ENCODE data around the gene PHF11. TPM values are rescaled to one million over a fixed set of nuclear protein-coding genes. Genes with fewer than 3 reads are reported as not detected.

The PHF11 gene
- total RNA-seq, 1 donor from 2014 or later = 24.6 TPM

GRCh38 chr13:49457221-49457620 lies 38.5 kb upstream of the PHF11 start:
- H3K36me3 Mint-ChIP-seq (ENCODE audit: low read depth) = peaks cover 7% of the 10 kb centered on the region
- TF ChIP-seq CTCF (IDR thresholded peaks at IDR 0.05) = no peak
- peaks cover 2% of the 10 kb centered on the region for H3K9me3 Mint-ChIP-seq (ENCODE audit: low read depth)
- H3K4me3 Mint-ChIP-seq (ENCODE audit: unreplicated experiment) = no peak overlapping the region
- no peak overlapping the region for H3K27ac Mint-ChIP-seq (ENCODE audit: unreplicated experiment)
- peaks cover 12% of the 10 kb centered on the region for H3K4me1 Mint-ChIP-seq (ENCODE audit: low read depth)
- no peaks in the 10 kb centered on the region for H3K27me3 Mint-ChIP-seq (ENCODE audit: low read depth)
- no peak for DNase-seq (ENCODE audit: low spot score)

- Mint-ChIP-seq H3K9me3 (ENCODE audit: low read depth) (peaks cover 11% of the 10 kb centered on the region), H3K4me1 (ENCODE audit: low read depth) (peaks cover 9% of the 10 kb centered on the region), H3K27me3 (ENCODE audit: low read depth) (no peaks in the 10 kb centered on the region), H3K4me3 (ENCODE audit: unreplicated experiment) (no peak overlapping the region), H3K36me3 (ENCODE audit: low read depth) (peaks cover 24% of the 10 kb centered on the region), H3K27ac (ENCODE audit: unreplicated experiment) (no peak overlapping the region)
- TF ChIP-seq CTCF (IDR thresholded peaks at IDR 0.05) = no peak
- no peak for DNase-seq (ENCODE audit: low spot score)
Measured at GRCh38 chr13:49459580-49459979, 36.2 kb upstream of the PHF11 start.

DNA sequence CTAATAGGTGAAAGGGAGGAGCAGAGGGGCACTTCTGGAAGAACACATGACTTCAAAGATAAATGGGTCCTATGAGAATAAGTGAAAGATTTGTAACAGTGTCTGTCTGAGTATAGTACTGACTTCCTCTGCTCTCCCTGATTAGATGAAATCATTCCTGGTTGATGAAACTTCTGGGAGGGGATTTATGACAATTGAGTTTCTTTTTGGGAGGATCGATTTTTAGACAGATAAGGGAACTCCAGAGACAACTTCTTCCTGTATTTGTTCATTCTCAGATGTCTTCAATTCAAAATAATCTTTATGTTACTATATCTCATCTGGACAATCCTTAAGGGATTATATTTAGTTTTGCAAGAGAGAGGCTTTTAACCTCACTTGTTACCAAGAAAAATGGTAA lies 31.7 kb upstream of the PHF11 start:
- Mint-ChIP-seq H3K27me3 (ENCODE audit: low read depth) (no peaks in the 10 kb centered on the region), H3K36me3 (ENCODE audit: low read depth) (peaks cover 26% of the 10 kb centered on the region), H3K4me1 (ENCODE audit: low read depth) (no peaks in the 10 kb centered on the region), H3K27ac (ENCODE audit: unreplicated experiment) (no peak overlapping the region), H3K4me3 (ENCODE audit: unreplicated experiment) (no peak overlapping the region), H3K9me3 (ENCODE audit: low read depth) (peaks cover 11% of the 10 kb centered on the region)
- no peak for DNase-seq (ENCODE audit: low spot score)
- TF ChIP-seq CTCF (IDR thresholded peaks at IDR 0.05) = no peak

GRCh38 chr13:49464621-49465325 lies 31.0 kb upstream of the PHF11 start:
- DNase-seq (ENCODE audit: low spot score) = no peak
- no peak for TF ChIP-seq CTCF (IDR thresholded peaks at IDR 0.05)

DNA sequence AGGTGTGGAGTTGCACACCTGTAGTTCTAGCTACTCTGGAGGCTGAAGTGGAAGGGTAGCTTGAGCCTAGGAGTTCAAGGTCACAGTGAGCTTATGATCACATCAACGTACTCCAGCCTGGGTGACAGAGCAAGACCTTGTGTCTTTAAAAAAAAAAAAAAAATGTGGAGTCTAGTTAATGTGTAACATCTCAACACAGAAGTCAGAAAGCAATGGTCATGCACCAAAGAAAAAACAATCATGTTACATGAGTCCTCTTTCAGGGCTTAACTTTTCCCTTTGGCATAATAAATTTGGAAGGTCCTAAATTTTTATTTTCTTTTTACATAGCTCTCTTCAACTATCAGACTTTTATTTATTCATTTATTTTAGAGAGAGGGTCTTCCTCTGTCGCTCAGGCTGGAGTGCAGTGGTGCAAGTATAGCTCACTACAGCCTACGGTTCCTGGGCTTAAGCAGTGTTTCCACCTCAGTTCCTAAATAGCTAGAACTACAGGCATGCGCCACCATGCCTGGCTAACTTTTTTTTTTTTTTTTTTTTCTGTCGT lies 29.4 kb upstream of the PHF11 start:
- H3K36me3 Mint-ChIP-seq (ENCODE audit: low read depth) = peaks cover 34% of the 10 kb centered on the region
- H3K27ac Mint-ChIP-seq (ENCODE audit: unreplicated experiment) = no peak overlapping the region

More at GRCh38 chr13:49464621-49465325, 31.0 kb upstream of the PHF11 start:
- H3K36me3 Mint-ChIP-seq (ENCODE audit: low read depth) = peaks cover 31% of the 10 kb centered on the region
- H3K4me1 Mint-ChIP-seq (ENCODE audit: low read depth) = no peaks in the 10 kb centered on the region
- H3K4me3 Mint-ChIP-seq (ENCODE audit: unreplicated experiment) = no peak overlapping the region
- H3K27me3 Mint-ChIP-seq (ENCODE audit: low read depth) = no peaks in the 10 kb centered on the region
- H3K27ac Mint-ChIP-seq (ENCODE audit: unreplicated experiment) = no peak overlapping the region
- peaks cover 11% of the 10 kb centered on the region for H3K9me3 Mint-ChIP-seq (ENCODE audit: low read depth)

More for the DNA sequence above, 29.4 kb upstream of the PHF11 start:
- no peak for DNase-seq (ENCODE audit: low spot score)
- H3K4me1 Mint-ChIP-seq (ENCODE audit: low read depth) = no peaks in the 10 kb centered on the region
- no peaks in the 10 kb centered on the region for H3K27me3 Mint-ChIP-seq (ENCODE audit: low read depth)
- TF ChIP-seq CTCF (IDR thresholded peaks at IDR 0.05) = no peak
- peaks cover 11% of the 10 kb centered on the region for H3K9me3 Mint-ChIP-seq (ENCODE audit: low read depth)
- H3K4me3 Mint-ChIP-seq (ENCODE audit: unreplicated experiment) = no peak overlapping the region
